22Rv1 (cell line): Measurements from ENCODE around the gene LINS1.

Experiments used
- H3K27ac ChIP-seq: fragments of 450-650 bp; 2 replicates; pipeline ENCODE4 v1.5.1; 2017
- CTCF ChIP-seq: fragments of 450-650 bp; IDR thresholded peaks from 2 replicates; pipeline ENCODE4 v1.5.1; 2017; ENCODE audit warnings: mild to moderate bottlenecking
- ZFX ChIP-seq: fragments of 450-650 bp; IDR thresholded peaks from 2 replicates; pipeline ENCODE4 v1.6.1; 2017; ENCODE audit warnings: antibody characterized with exemption, borderline replicate concordance

LINS1 gene

GRCh38 chr15:100536733-100537132 is 65.3 kb downstream of the LINS1 start:
- H3K27ac ChIP-seq: no peak overlapping the region
- no peak for TF ChIP-seq CTCF
- TF ChIP-seq ZFX: no peak

DNA sequence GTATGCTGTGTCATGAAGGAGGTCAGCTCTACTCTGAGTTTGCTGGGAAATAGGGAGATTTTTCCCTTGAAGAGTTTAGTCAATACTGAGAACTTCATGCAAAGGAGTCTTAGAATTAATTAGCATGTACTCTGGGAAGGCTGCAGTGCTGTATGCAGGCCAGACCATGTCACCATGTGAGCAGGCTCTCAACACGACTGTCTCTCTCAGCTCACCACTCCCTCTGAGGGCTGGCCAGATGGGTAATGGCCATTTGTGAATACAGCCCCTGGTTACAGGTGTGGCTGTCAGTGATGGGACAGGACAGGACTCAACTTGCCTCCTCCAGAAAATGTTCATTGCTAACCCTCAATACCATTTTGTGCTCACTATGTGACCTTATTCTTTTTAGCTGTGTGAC is 68.1 kb downstream of the LINS1 start:
- H3K27ac ChIP-seq: no peak overlapping the region
- TF ChIP-seq ZFX: no peak
- TF ChIP-seq CTCF: no peak

DNA sequence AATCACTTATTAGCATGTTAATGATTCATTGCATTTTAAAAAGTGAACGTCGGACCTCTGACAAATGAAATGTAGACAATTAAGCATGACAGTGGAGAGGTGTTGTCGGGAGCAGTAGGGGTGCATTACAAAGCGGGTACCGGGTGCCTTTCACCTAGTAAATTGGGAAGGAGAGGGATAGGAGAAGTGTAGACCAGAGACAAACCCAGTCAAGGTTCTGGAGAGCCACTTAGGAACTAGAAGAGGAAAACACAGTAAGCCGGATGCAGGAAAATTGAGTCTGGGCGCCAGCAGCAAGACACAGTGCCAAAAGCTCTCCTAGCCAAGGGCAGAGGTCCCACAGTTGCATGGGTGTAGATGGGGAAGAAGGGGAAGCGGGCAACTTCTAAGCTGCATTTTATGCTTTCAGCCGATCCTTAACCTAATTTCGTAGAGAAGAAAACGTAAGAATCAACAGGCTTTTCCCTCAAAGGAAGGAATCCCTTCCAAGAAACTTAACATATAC is 70.1 kb downstream of the LINS1 start:
- H3K27ac ChIP-seq: no peak overlapping the region
- TF ChIP-seq ZFX: no peak
- TF ChIP-seq CTCF: no peak

- H3K27ac ChIP-seq: no peak overlapping the region
- TF ChIP-seq CTCF (no peak), ZFX (no peak)
These were observed 70.8 kb downstream of the LINS1 start for GRCh38 chr15:100531204-100531603.

GRCh38 chr15:100529556-100529955 is 72.4 kb downstream of the LINS1 start:
- H3K27ac ChIP-seq: no peak overlapping the region
- TF ChIP-seq ZFX (no peak), CTCF (no peak)

DNA sequence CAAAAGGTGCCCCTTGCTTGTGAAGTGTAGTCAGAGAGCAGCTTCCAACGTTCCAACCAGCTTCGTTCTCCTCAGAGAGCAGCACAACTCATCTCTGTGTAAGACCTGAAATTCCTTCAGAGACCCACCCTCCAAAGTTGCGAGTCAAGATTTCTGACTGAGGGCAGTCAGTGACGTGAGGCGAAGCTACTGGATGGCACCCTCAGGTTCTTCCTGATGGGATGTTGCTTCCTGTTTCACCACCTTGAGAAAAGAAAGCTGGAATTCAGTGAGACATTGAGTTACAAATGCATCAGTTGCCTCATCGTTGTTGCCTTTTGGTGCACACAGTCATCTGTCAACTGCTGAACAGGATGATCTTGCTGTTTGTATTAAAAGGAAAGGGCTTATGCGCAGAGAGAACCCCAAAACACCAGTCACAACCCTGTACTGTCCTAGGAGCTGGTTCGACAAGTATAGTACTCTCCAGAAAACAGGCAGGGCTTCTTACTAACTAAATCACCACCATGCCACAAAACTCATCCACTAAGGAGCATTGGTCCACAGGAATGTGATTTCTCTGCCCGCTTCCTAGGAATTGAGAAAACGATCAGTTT is 73.1 kb downstream of the LINS1 start, which contains the start of gene CERS3:
CERS3 (minus strand) TSS at position 118 of the 596 bp plus-strand sequence. CDS start 27,101 bp downstream, outside the sequence.
- TF ChIP-seq ZFX: no peak
- no peak for TF ChIP-seq CTCF
- no peak within 1 kb of the TSS for H3K27ac ChIP-seq

DNA sequence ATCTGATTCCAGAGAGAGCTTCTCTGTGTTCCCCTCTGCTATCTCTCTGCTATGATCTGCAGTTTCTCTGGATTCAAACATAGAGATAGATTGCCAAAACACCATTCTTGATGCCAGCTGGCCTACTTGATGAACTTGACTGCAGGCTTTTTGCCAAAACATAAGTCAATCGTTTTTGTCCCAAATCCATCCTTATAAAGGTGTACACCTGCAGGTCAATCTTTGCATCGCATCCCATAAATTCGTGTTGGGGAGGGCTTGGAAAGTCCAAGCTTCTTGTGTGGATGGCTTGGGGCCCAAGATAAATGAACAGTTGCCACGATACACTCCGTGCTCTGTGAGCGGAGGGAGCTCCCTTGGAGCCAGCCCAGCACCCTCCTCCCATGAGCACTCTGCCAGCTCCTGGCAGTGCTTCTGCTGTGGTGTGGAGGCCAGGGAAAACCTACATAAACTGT is 75.9 kb downstream of the LINS1 start:
- TF ChIP-seq CTCF (no peak), ZFX (no peak)
- no peak overlapping the region for H3K27ac ChIP-seq
